Tibial artery (tissue), 4 donors: ENCODE data around the gene MFSD6.
"Not testable (repeated sequence)": the region's sequence is repeated elsewhere in the genome, so short reads cannot be mapped to it uniquely, and the experiment has no call there.

ENCODE experiments used
- DNase-seq, 2 donors: peaks; one replicate each; pipeline ENCODE4 v3.0.0-alpha.2; 2019
- H3K27ac ChIP-seq, 2 donors: fragments of 200-600 bp; sonication (generic) in 1 of 2; 1 replicate in 1 of 2; 2 replicates in 1 of 2; pipeline ENCODE4 v1.5.1; 2018 to 2019; ENCODE audit warnings: mild to moderate bottlenecking in 1 of 2
- H3K27me3 ChIP-seq, 2 donors: fragments of 200-600 bp; sonication (generic) in 1 of 2; one replicate each; pipeline versions ENCODE4 v1.5.1 to v1.6.0; 2016 to 2019
- H3K36me3 ChIP-seq, 3 donors: fragments of 200-600 bp; sonication (generic) in 2 of 3; one replicate each; pipeline ENCODE4 v1.5.1; 2016 to 2019; ENCODE audit warnings: mild to moderate bottlenecking in 2 of 3
- H3K4me1 ChIP-seq, 4 donors: fragments of 200-600 bp; sonication (generic) in 2 of 4; 1 replicate in 3 of 4; 2 replicates in 1 of 4; pipeline ENCODE4 v1.5.1; 2016 to 2019
- H3K4me3 ChIP-seq, 2 donors: fragments of 200-600 bp; sonication (generic) in 1 of 2; 1 replicate in 1 of 2; 2 replicates in 1 of 2; pipeline ENCODE4 v1.5.1; 2018 to 2019; ENCODE audit warnings: mild to moderate bottlenecking in 2 of 2
- H3K9me3 ChIP-seq, 3 donors: fragments of 200-600 bp; sonication (generic) in 1 of 3; one replicate each; pipeline ENCODE4 v1.5.1; 2016 to 2019
- intact Hi-C: fragments of 100-400 bp; cut with DNase I; formaldehyde crosslinking; loops from one replicate; pipeline ENCODE4 v1.15.0; 2023; ENCODE audit warnings: low total_unique reads
- TF ChIP-seq, protein P1 (sequence below), 2 experiments: fragments of 200-600 bp in 1 of 2; fragments of 450-650 bp in 1 of 2; IDR thresholded peaks; one replicate each; pipeline ENCODE4 v1.5.1; 2017 to 2019; ENCODE audit warnings: antibody characterized with exemption in 2 of 2, mild to moderate bottlenecking in 1 of 2, moderate library complexity in 1 of 2

The MFSD6 gene

DNA sequence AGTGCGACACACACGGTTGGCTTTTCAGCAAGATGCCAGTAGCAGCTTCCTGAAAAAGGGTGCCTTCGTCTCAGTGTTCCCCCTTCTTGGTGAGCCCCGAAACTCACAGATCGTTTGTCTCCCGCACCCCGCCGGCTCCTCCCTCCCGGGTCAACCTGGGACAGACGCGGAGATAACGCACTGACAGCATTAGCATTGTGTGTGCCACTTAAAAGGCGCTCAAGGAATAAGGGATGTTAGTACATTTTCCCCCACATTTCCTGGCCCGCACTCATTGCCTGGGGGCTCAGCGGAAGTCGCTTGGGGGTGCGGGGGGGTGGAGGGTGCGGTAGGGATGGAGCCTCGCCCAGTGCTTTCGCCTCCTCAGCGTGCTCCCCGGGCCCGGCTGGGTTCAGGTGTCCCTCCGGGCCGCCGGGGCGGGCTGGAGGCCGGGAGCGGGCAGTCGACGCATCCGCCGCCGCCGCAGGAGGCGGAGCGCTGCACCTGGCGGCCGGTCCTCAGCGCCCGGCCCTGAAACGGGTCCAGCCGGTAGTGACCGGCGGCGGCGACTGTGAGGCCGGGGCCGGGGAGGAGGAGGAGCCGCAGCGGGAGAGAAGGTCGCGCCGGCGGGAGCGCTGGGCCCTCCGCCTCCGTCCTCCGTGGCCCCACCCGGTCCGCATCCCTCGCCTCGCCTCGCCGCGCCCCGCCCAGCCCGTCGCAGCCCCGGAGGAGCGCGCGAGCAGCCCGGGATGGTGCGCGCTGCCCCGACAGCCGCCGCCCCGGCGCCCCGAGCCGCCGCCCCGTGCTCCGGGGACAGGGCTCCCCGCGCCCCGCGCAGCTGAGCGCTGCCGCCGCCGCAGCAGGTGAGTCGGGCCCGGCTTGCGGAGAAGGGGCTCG lies at the start of gene MFSD6:
Gene MFSD6, plus strand, starts transcription at position 694 of the 876 bp plus-strand sequence. CDS start 27,675 bp downstream, outside the sequence.
- intact Hi-C loops = no loop called here
- peak within 1 kb of the TSS; percentile 73 to 75 for H3K4me3 ChIP-seq
- H3K36me3 ChIP-seq = no peaks in the 10 kb centered on the region
- peaks cover 0 to 12% (median 6%) of the 10 kb centered on the region in 4 donors for H3K4me1 ChIP-seq
- DNase-seq = peak in 1 of 2 donors; percentile 27
- no peaks in the 10 kb centered on the region for H3K9me3 ChIP-seq
- peak within 1 kb of the TSS; percentile 61 to 70 for H3K27ac ChIP-seq
- no peaks in the 10 kb centered on the region for H3K27me3 ChIP-seq
- TF ChIP-seq, protein P1, sequence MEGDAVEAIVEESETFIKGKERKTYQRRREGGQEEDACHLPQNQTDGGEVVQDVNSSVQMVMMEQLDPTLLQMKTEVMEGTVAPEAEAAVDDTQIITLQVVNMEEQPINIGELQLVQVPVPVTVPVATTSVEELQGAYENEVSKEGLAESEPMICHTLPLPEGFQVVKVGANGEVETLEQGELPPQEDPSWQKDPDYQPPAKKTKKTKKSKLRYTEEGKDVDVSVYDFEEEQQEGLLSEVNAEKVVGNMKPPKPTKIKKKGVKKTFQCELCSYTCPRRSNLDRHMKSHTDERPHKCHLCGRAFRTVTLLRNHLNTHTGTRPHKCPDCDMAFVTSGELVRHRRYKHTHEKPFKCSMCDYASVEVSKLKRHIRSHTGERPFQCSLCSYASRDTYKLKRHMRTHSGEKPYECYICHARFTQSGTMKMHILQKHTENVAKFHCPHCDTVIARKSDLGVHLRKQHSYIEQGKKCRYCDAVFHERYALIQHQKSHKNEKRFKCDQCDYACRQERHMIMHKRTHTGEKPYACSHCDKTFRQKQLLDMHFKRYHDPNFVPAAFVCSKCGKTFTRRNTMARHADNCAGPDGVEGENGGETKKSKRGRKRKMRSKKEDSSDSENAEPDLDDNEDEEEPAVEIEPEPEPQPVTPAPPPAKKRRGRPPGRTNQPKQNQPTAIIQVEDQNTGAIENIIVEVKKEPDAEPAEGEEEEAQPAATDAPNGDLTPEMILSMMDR (IDR thresholded peaks at IDR 0.05) = no peak

DNA sequence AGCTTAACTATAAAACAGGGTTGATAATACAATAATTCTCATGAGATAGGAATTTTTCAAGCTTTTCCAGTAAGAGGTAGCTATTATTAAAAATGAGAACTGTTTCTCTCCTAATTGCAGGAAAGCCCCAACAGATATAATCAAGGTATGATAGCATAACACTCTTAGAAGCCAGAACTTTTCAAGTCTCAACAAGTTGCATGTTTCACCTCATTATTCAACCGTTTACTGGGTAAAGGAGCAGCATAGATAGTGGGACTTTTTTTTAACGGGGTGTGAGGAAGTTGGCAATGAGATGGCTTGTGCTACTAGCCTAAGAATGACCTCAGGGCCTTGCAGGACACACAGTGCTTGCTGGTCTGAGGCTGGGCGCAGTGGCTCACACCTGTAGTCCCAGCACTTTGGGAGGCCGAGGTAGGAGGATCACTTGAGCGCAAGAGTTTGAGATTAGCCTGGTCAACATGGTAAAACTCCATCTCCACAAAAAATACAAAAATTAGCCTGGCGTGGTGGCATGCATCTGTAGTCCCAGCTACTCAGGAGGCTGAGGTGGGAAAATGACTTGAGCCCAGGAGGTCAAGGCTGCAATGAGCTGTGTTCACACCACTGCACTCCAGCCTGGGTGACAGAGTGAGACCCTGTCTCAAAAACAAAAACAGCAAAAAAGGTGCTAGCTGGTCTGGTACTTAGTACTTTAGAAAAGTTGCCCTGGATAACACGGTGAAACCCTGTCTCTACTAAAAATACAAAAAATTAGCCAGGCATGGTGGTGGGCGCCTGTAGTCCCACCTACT lies 49.3 kb upstream of the MFSD6 start:
- H3K9me3 ChIP-seq, DNase-seq, intact Hi-C loops, H3K27me3 ChIP-seq, H3K36me3 ChIP-seq, H3K4me3 ChIP-seq: not testable (repeated sequence)
- Histone ChIP-seq H3K4me1 (peaks cover 0 to 16% (median 9%) of the 10 kb centered on the region in 4 donors), H3K27ac (peak overlapping the region; percentile 53)

DNA sequence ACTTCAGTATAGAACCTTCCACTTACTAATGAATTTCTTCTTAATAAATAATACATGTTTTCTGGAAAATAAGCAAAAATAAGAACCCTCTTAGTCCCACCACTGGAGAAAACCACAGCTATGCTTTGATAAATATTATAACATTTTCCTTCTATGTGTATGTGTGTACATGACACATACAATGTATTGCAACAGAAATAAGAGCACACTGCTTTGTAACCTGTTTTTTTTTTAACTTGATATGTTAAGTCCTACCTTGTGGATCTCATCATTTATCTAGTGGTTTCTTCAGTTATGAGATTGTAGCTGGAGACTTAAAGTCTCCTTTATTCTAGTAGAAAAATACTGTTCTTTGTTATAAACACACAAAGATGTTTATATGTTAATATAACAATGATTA lies 47.6 kb upstream of the MFSD6 start:
- Histone ChIP-seq H3K36me3 (peaks cover 0 to 13% (median 5%) of the 10 kb centered on the region in 3 donors), H3K9me3 (no peaks in the 10 kb centered on the region), H3K4me3 (no peak overlapping the region), H3K4me1 (peaks cover 0 to 16% (median 9%) of the 10 kb centered on the region in 4 donors), H3K27ac (peak overlapping the region; percentile 53), H3K27me3 (no peaks in the 10 kb centered on the region)
- TF ChIP-seq, protein P1 (IDR thresholded peaks at IDR 0.05) = no peak
- intact Hi-C loops = no loop called here
- no peak for DNase-seq

DNA sequence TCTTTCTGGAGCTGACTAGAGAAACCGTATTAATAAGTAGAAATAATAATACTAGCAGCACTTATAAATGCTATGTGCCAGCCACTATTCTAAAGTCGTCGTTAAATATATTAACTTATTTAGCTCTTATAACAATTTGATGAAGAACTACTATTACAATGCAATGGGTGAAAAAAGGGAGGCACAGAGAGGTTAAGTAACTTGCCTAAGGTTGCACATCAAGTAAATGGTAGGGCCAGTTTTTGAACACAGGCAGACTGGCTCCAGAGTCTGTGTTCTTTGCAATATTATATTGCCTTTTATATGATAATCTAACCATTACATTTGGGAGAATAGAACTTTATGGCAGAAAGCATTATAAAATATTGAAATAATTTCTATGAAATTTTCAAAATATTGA lies 47.2 kb upstream of the MFSD6 start:
- Histone ChIP-seq H3K27me3 (no peaks in the 10 kb centered on the region), H3K4me1 (peaks cover 0 to 16% (median 9%) of the 10 kb centered on the region in 4 donors), H3K4me3 (no peak overlapping the region), H3K9me3 (no peaks in the 10 kb centered on the region), H3K36me3 (peaks cover 1 to 13% (median 5%) of the 10 kb centered on the region in 3 donors), H3K27ac (no peak overlapping the region)
- TF ChIP-seq, protein P1 (IDR thresholded peaks at IDR 0.05) = no peak
- no peak for DNase-seq
- intact Hi-C loops = no loop called here

DNA sequence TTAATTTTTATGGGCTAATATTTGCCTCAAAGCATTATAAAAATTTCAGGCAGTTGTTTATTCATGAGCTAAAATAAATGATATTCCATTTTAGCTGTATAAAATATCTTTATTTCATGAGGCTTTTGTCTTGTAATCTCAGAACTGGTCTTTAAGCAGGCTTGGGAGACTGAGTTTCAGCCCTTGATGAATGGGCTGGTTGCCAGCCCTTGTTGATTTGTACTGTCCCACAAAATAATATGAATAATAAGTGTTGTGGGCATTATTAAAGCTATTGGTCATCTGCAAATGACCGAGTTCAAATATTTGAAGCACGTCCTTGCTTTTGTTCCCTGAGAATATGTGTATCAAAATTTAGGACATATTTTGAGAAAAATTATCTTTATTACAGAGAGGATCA lies 46.6 kb upstream of the MFSD6 start:
- Histone ChIP-seq H3K4me1 (peaks cover 0 to 16% (median 9%) of the 10 kb centered on the region in 4 donors), H3K4me3 (no peak overlapping the region), H3K27ac (no peak overlapping the region), H3K9me3 (no peaks in the 10 kb centered on the region), H3K36me3 (peaks cover 6 to 13% (median 7%) of the 10 kb centered on the region in 3 donors), H3K27me3 (no peaks in the 10 kb centered on the region)
- no peak for DNase-seq
- intact Hi-C loops = no loop called here
- TF ChIP-seq, protein P1 (IDR thresholded peaks at IDR 0.05) = no peak
